ENCODE data around the gene SLC35G3. TPM values are rescaled to one million over a fixed set of nuclear protein-coding genes. Genes with fewer than 3 reads are reported as not detected.
"Not testable (repeated sequence)": the region's sequence is repeated elsewhere in the genome, so short reads cannot be mapped to it uniquely, and the experiment has no call there.

SLC35G3 gene
- total RNA-seq, 1 donor from 2014 or later = 0.16 TPM

- POLR2A ChIA-PET = no interaction called here
- CTCF ChIA-PET = no interaction called here
- TF ChIP-seq CTCF (IDR thresholded peaks at IDR 0.05) = no peak
- Mint-ChIP-seq H3K4me1 (no peaks in the 10 kb centered on the region), H3K27ac (no peak overlapping the region), H3K36me3 (ENCODE audit: low read depth) (no peaks in the 10 kb centered on the region), H3K27me3 (peaks cover 19% of the 10 kb centered on the region), H3K9me3 (no peaks in the 10 kb centered on the region), H3K4me3 (no peak overlapping the region)
- DNase-seq = no peak
- no peak for ATAC-seq (ENCODE audit: low read depth)
- intact Hi-C loops (cut with micrococcal nuclease) = no loop called here
These were observed 9.9 kb downstream of the SLC35G3 start for GRCh38 chr17:35184274-35184673.

GRCh38 chr17:35183332-35183731, 10.9 kb downstream of the SLC35G3 start:
- peaks cover 19% of the 10 kb centered on the region for H3K27me3 Mint-ChIP-seq
- ChIA-PET CTCF (no interaction called here), POLR2A (no interaction called here)
- no peaks in the 10 kb centered on the region for H3K4me1 Mint-ChIP-seq
- no peak overlapping the region for H3K27ac Mint-ChIP-seq
- intact Hi-C loops (cut with micrococcal nuclease) = no loop called here
- no peaks in the 10 kb centered on the region for H3K36me3 Mint-ChIP-seq (ENCODE audit: low read depth)
- DNase-seq = no peak
- H3K9me3 Mint-ChIP-seq = no peaks in the 10 kb centered on the region
- ATAC-seq (ENCODE audit: low read depth) = no peak
- no peak for TF ChIP-seq CTCF (IDR thresholded peaks at IDR 0.05)
- no peak overlapping the region for H3K4me3 Mint-ChIP-seq

- POLR2A ChIA-PET; H3K36me3 Mint-ChIP-seq (ENCODE audit: low read depth); CTCF ChIA-PET; H3K27ac Mint-ChIP-seq; intact Hi-C loops (cut with micrococcal nuclease); DNase-seq; ATAC-seq (ENCODE audit: low read depth); H3K4me3 Mint-ChIP-seq; H3K4me1 Mint-ChIP-seq; H3K9me3 Mint-ChIP-seq: not testable (repeated sequence)
- H3K27me3 Mint-ChIP-seq = peaks cover 12% of the 10 kb centered on the region
These were observed 14.8 kb downstream of the SLC35G3 start for GRCh38 chr17:35179379-35179778.

- Mint-ChIP-seq H3K4me3 (no peak overlapping the region), H3K27ac (no peak overlapping the region), H3K9me3 (no peaks in the 10 kb centered on the region), H3K4me1 (no peaks in the 10 kb centered on the region), H3K27me3 (peaks cover 2% of the 10 kb centered on the region), H3K36me3 (ENCODE audit: low read depth) (no peaks in the 10 kb centered on the region)
- ChIA-PET POLR2A (no interaction called here), CTCF (no interaction called here)
- no peak for DNase-seq
- intact Hi-C loops (cut with micrococcal nuclease) = no loop called here
- ATAC-seq (ENCODE audit: low read depth) = no peak
- no peak for TF ChIP-seq CTCF (IDR thresholded peaks at IDR 0.05)
These were observed 17.3 kb downstream of the SLC35G3 start for GRCh38 chr17:35176897-35177296.

- no peak for TF ChIP-seq CTCF (IDR thresholded peaks at IDR 0.05)
- DNase-seq = no peak
- intact Hi-C loops (cut with micrococcal nuclease) = no loop called here
- Mint-ChIP-seq H3K27ac (no peak overlapping the region), H3K4me1 (no peaks in the 10 kb centered on the region), H3K4me3 (no peak overlapping the region), H3K36me3 (ENCODE audit: low read depth) (no peaks in the 10 kb centered on the region), H3K27me3 (peaks cover 2% of the 10 kb centered on the region), H3K9me3 (no peaks in the 10 kb centered on the region)
- CTCF ChIA-PET = no interaction called here
- POLR2A ChIA-PET = interaction anchor here (0.6 kb wide), 1 partner anchor 606 kb away, joined by 3 read pairs; no protein-coding TSS in a partner anchor
- no peak for ATAC-seq (ENCODE audit: low read depth)
These were observed 18.4 kb downstream of the SLC35G3 start for GRCh38 chr17:35175638-35176415.

Measured in activated B cell treated with CpG ODN at 0.5 μM for 24 hours (primary cell).